ENCODE measurements around the gene SYT9.

Gene SYT9

GRCh38 chr11:7480113-7480512 lies 228.4 kb downstream of the SYT9 start:
- no peak for DNase-seq

GRCh38 chr11:7484131-7484530 lies 232.4 kb downstream of the SYT9 start:
- no peak for DNase-seq

GRCh38 chr11:7484645-7485044 lies 232.9 kb downstream of the SYT9 start:
- DNase-seq: no peak

- DNase-seq: no peak
Observed at GRCh38 chr11:7485186-7486097, 233.7 kb downstream of the SYT9 start, which contains the start of gene OLFML1. Gene OLFML1 (plus strand): TSS chr11:7485506. CDS start chr11:7485876, 370 bp downstream.

GRCh38 chr11:7486098-7486780 lies 234.5 kb downstream of the SYT9 start:
- DNase-seq: no peak

GRCh38 chr11:7486781-7487140 lies 235.1 kb downstream of the SYT9 start:
- no peak for DNase-seq

GRCh38 chr11:7487360-7487759 lies 235.7 kb downstream of the SYT9 start:
- DNase-seq: no peak

GRCh38 chr11:7488681-7489080 lies 237.0 kb downstream of the SYT9 start:
- no peak for DNase-seq

- no peak for DNase-seq
Observed at GRCh38 chr11:7489376-7489775, 237.7 kb downstream of the SYT9 start.

GRCh38 chr11:7490054-7490453 lies 238.3 kb downstream of the SYT9 start:
- no peak for DNase-seq

- no peak for DNase-seq
Observed at GRCh38 chr11:7490535-7490934, 238.8 kb downstream of the SYT9 start.

GRCh38 chr11:7492253-7492652 lies 240.5 kb downstream of the SYT9 start:
- no peak for DNase-seq

GRCh38 chr11:7493670-7494069 lies 242.0 kb downstream of the SYT9 start:
- DNase-seq: no peak

- no peak for DNase-seq
Observed at GRCh38 chr11:7494086-7494745, 242.5 kb downstream of the SYT9 start.

- DNase-seq: no peak
Observed at GRCh38 chr11:7495882-7496551, 244.3 kb downstream of the SYT9 start.

- no peak for DNase-seq
Observed at GRCh38 chr11:7498193-7498592, 246.5 kb downstream of the SYT9 start.

- no peak for DNase-seq
Observed at GRCh38 chr11:7499081-7499480, 247.4 kb downstream of the SYT9 start.

GRCh38 chr11:7500251-7500650 lies 248.5 kb downstream of the SYT9 start:
- DNase-seq: no peak

- no peak for DNase-seq
Observed at GRCh38 chr11:7501251-7501650, 249.5 kb downstream of the SYT9 start.

GRCh38 chr11:7501894-7502293 lies 250.2 kb downstream of the SYT9 start:
- no peak for DNase-seq

- DNase-seq: no peak
Observed at GRCh38 chr11:7506243-7506642, 254.5 kb downstream of the SYT9 start.

- no peak for DNase-seq
Observed at GRCh38 chr11:7508087-7508486, 256.4 kb downstream of the SYT9 start.

- no peak for DNase-seq
Observed at GRCh38 chr11:7509966-7510365, 258.3 kb downstream of the SYT9 start.
